K562 (cell line): ENCODE data around the gene GMDS. TPM values are rescaled to one million over a fixed set of nuclear protein-coding genes. Genes with fewer than 3 reads are reported as not detected.

ENCODE experiments used
- ATAC-seq: fragments of 200-7000 bp; cut with Tn5 transposase; 3 replicates; pipeline ENCODE4 v1.9.1; 2020; ENCODE audit warnings: moderate library complexity
- BruUV-seq: library from RNA; stranded (reverse); fragments of 400-500 nt; replicated peaks from 2 replicates; lab custom pipeline; 2021; lab: Mats Ljungman, UMichigan
- CTCF ChIA-PET: fragments of 300-600 bp; formaldehyde crosslinking; extraction: SDS; loops from one replicate; lab custom pipeline; 2021; ENCODE audit warnings: low intra/inter-chr PET ratio; lab: Yijun Ruan, JAX
- POLR2A ChIA-PET: fragments of 300-600, 350-650 bp; sonication (Branson Sonifier 250); formaldehyde crosslinking; extraction: SDS; loops from one replicate; lab custom pipeline; 2021; ENCODE audit warnings: antibody characterized with exemption, inconsistent platforms; lab: Yijun Ruan, JAX
- DNase-seq, 4 experiments: peaks; one replicate each; pipeline versions ENCODE4 v3.0.0 to v3.0.0-alpha.2; 2011 to 2018; ENCODE audit warnings: low spot score in 3 of 4, mixed read lengths in 3 of 4; ENCODE audit errors: extremely low read depth in 1 of 4
- FAIRE-seq: peaks from 2 replicates; lab custom pipeline; 2011; peaks lifted over from hg19 to GRCh38; lab: Jason Lieb, UNC
- H2AFZ ChIP-seq: 2 replicates; pipeline ENCODE4 v1.6.0; 2011; ENCODE audit warnings: low read depth, low read length, control low read depth, inconsistent platforms
- H3K27ac ChIP-seq: fragments of 200-600 bp; 3 replicates; pipeline ENCODE4 v1.8.0; 2011; ENCODE audit warnings: low read depth, mild to moderate bottlenecking, control low read depth, inconsistent platforms, low read length, moderate library complexity, mixed read lengths; ENCODE audit errors: extremely low read depth
- H3K27me3 ChIP-seq, 2 experiments: fragments of 300-600 bp in 1 of 2; 2 replicates in 1 of 2; 3 replicates in 1 of 2; pipeline versions ENCODE4 v1.6.0 to v1.8.0; 2011; ENCODE audit warnings: inconsistent platforms in 2 of 2, low read length in 2 of 2, mild to moderate bottlenecking in 1 of 2, mixed read lengths in 1 of 2, moderate library complexity in 1 of 2; ENCODE audit not compliant: control insufficient read depth in 2 of 2, insufficient read depth in 2 of 2
- H3K36me3 ChIP-seq: fragments of 300-600 bp; 3 replicates; pipeline ENCODE4 v1.8.0; 2011; ENCODE audit warnings: mild to moderate bottlenecking, low read length, inconsistent platforms; ENCODE audit not compliant: control insufficient read depth, insufficient read depth
- H3K4me1 ChIP-seq, 2 experiments: fragments of 200-600 bp in 1 of 2; replicated peaks in 1 of 2; 2 replicates in 1 of 2; 3 replicates in 1 of 2; pipeline versions ENCODE4 v1.5.1 to v1.8.0; 2011; ENCODE audit warnings: inconsistent platforms in 2 of 2, low read length in 2 of 2, mild to moderate bottlenecking in 1 of 2, mixed read lengths in 1 of 2, moderate library complexity in 1 of 2; ENCODE audit not compliant: control insufficient read depth in 2 of 2, insufficient read depth in 2 of 2
- H3K4me2 ChIP-seq: 2 replicates; pipeline ENCODE4 v1.6.1; 2011; ENCODE audit warnings: low read length, control low read depth, inconsistent platforms, mixed read lengths; ENCODE audit not compliant: insufficient read depth
- H3K4me3 ChIP-seq: fragments of 200-600 bp; sonication (generic), shearing (Covaris generic); 2 replicates; pipeline ENCODE4 v1.5.1; 2016; ENCODE audit warnings: control low read depth, inconsistent platforms
- H3K79me2 ChIP-seq: fragments of 200-600 bp; 3 replicates; pipeline ENCODE4 v1.8.0; 2011; ENCODE audit warnings: low read length, inconsistent platforms; ENCODE audit not compliant: control insufficient read depth, insufficient read depth
- H3K9ac ChIP-seq, 2 experiments: 2 replicates each; pipeline versions ENCODE4 v1.6.0 to v1.6.1; 2011; ENCODE audit warnings: low read depth in 2 of 2, low read length in 2 of 2, control low read depth in 1 of 2, inconsistent platforms in 1 of 2, mild to moderate bottlenecking in 1 of 2, mixed read lengths in 1 of 2; ENCODE audit not compliant: insufficient read depth in 1 of 2
- H3K9me1 ChIP-seq: one replicate; pipeline ENCODE4 v1.6.0; 2011; ENCODE audit warnings: inconsistent platforms, mild to moderate bottlenecking, low read length, moderate library complexity; ENCODE audit not compliant: control insufficient read depth, insufficient read depth
- H3K9me3 ChIP-seq: replicated peaks from 2 replicates; pipeline ENCODE4 v1.5.1; 2011; ENCODE audit warnings: low read depth, low read length, inconsistent platforms; ENCODE audit not compliant: control insufficient read depth, insufficient read depth
- H4K20me1 ChIP-seq: replicated peaks from 2 replicates; pipeline ENCODE4 v1.6.1; 2011; ENCODE audit warnings: low read length, inconsistent platforms, mixed read lengths; ENCODE audit not compliant: control insufficient read depth, insufficient read depth
- ASH1L ChIP-seq: fragments of 450-650 bp; IDR thresholded peaks from 2 replicates; pipeline ENCODE4 v1.6.1; 2018; ENCODE audit warnings: borderline replicate concordance, mild to moderate bottlenecking, low read depth; ENCODE audit not compliant: partially characterized antibody
- CCNT2 ChIP-seq: IDR thresholded peaks from 2 replicates; pipeline ENCODE4 v1.6.1; 2011; ENCODE audit warnings: borderline replicate concordance, low read depth, mild to moderate bottlenecking, moderate library complexity, mixed read lengths, low read length; ENCODE audit not compliant: insufficient read length; ENCODE audit errors: extremely low read depth
- EZH2 ChIP-seq: IDR thresholded peaks from 2 replicates; pipeline ENCODE4 v1.6.1; 2012; ENCODE audit warnings: low read depth, mild to moderate bottlenecking, inconsistent platforms, low read length, borderline replicate concordance
- KLF1 ChIP-seq: fragments of 450-650 bp; IDR thresholded peaks from 2 replicates; pipeline ENCODE4 v1.6.1; 2016; ENCODE audit warnings: missing genetic modification characterization, missing compliant biosample characterization
- MED1 ChIP-seq: sonication (generic); formaldehyde crosslinking; IDR thresholded peaks from 2 replicates; pipeline ENCODE4 v1.8.1; 2023; ENCODE audit warnings: missing genetic modification reagents, borderline replicate concordance
- NR4A1 ChIP-seq, 2 experiments: fragments of 250-450 bp in 1 of 2; fragments of 450-650 bp in 1 of 2; sonication (Bioruptor Pico) in 1 of 2; IDR thresholded peaks; 2 replicates each; pipeline versions ENCODE4 v1.4.0 to v1.6.1; 2016 to 2020; ENCODE audit warnings: mild to moderate bottlenecking in 2 of 2, missing compliant biosample characterization in 1 of 2, missing genetic modification characterization in 1 of 2, moderate library complexity in 1 of 2
- PCBP2 ChIP-seq: fragments of 200-400 bp; formaldehyde crosslinking; IDR thresholded peaks from 2 replicates; pipeline ENCODE4 v1.6.1; 2018; ENCODE audit warnings: low read length, low read depth, mild to moderate bottlenecking, moderate library complexity; ENCODE audit not compliant: poor library complexity, severe bottlenecking
- SMARCE1 ChIP-seq: fragments of 450-650 bp; IDR thresholded peaks from 2 replicates; pipeline ENCODE4 v1.7.1; 2016; ENCODE audit warnings: mild to moderate bottlenecking
- WGBS: fragments of 100-300 bp; shearing (Covaris generic); methylation state at CpG from one replicate; pipeline ENCODE4 v1.1.6; 2016; ENCODE audit warnings: low coverage, mixed read lengths; ENCODE audit not compliant: insufficient coverage; ENCODE audit errors: missing lambda C conversion rate; 5-methylcytosine and 5-hydroxymethylcytosine counted together
- in situ Hi-C: fragments of 300-500 bp; cut with MboI; formaldehyde crosslinking; loops from 4 replicates; pipeline ENCODE4 v1.15.0; 2018; ENCODE audit warnings: inconsistent platforms, mixed read lengths
- intact Hi-C: fragments of 100-400 bp; cut with micrococcal nuclease; formaldehyde crosslinking; loops from 2 replicates; pipeline ENCODE4 v1.14.2; 2022
- polyA plus RNA-seq, 8 experiments: library from polyadenylated mRNA; depleted of rRNA in 4 of 8; stranded (reverse) in 5 of 8; unstranded in 3 of 8; fragments of >200 nt; fragmentation: Nextera tagmentation in 2 of 8; fragmentation: Illumina TruSeq in 1 of 8; extraction: Ambion mirVana in 2 of 8; extraction: Trizol in 1 of 8; gene quantifications; 2 replicates each; pipeline versions ENCODE4 v1.2.1 to v1.2.3, GENCODE V29; 2011 to 2014; ENCODE audit warnings: inconsistent platforms in 1 of 8, missing spikeins in 1 of 8
- total RNA-seq, 7 experiments: library from RNA; depleted of rRNA in 6 of 7; stranded (reverse); fragments of >200 nt in 6 of 7; fragmentation: Illumina TruSeq in 2 of 7; extraction: Trizol in 2 of 7; gene quantifications; 2 replicates each; pipeline versions ENCODE4 v1.2.1 to v1.2.3, GENCODE V29; 2011 to 2021; ENCODE audit warnings: low replicate concordance in 1 of 7
- TF ChIP-seq, protein P1 (sequence below): sonication (generic); formaldehyde crosslinking; IDR thresholded peaks from 2 replicates; pipeline ENCODE4 v1.8.0; 2023; ENCODE audit warnings: mild to moderate bottlenecking, missing genetic modification reagents
- TF ChIP-seq, protein P2 (sequence below): sonication (generic); formaldehyde crosslinking; IDR thresholded peaks from 2 replicates; pipeline ENCODE4 v1.9.0; 2022; ENCODE audit warnings: mild to moderate bottlenecking, missing genetic modification reagents
- TF ChIP-seq, protein P3 (sequence below): fragments of 200-800 bp; sonication (Bioruptor generic); IDR thresholded peaks from 2 replicates; pipeline ENCODE4 v1.6.1; 2017; ENCODE audit warnings: missing genetic modification characterization, missing compliant biosample characterization
- TF ChIP-seq, protein P4 (sequence below): fragments of 250-450 bp; sonication (Bioruptor Pico); IDR thresholded peaks from 2 replicates; pipeline ENCODE4 v1.8.0; 2021; ENCODE audit warnings: moderate library complexity, mild to moderate bottlenecking, inconsistent platforms

Gene GMDS
- total and polyA plus RNA-seq, 9 of the 15 experiments (the other 6 are each of a cell fraction or from before 2014, with no cell fraction given): 0.48 to 31.8 (median 13.4) TPM

DNA sequence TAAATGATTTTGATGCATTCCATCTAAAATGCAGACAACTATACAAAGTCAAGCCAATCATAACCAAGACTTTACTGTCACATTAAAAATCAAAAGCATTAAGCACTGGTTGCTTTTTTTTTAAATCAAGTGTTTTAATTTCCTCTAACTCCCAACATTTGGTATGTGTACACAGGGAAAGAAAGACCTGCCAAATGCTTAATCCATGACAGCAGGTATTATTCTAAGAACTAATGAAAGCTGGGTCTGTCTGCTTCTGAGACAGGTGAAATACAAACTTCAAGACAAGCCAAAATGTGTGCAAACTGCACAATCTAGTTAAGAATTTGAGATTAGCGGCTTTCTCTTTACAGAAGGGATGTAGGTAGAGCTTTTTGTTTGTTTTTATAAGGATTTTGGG lies 126.1 kb downstream of the GMDS start:
- intact Hi-C loops: no loop called here
- no peak overlapping the region for H3K4me3 ChIP-seq
- POLR2A ChIA-PET: no interaction called here
- no peaks in the 10 kb centered on the region for H3K36me3 ChIP-seq
- no peaks in the 10 kb centered on the region; a peak in 1 of 5 replicates for H3K4me1 ChIP-seq
- peaks cover 3 to 12% of the 10 kb centered on the region in 2 experiments; a peak in 3 of 5 replicates for H3K27me3 ChIP-seq
- no peak overlapping the region for H2AFZ ChIP-seq
- FAIRE-seq (no peak), ATAC-seq (no peak), DNase-seq (no peak)
- 9% methylated on average over 1 of the region's 1 CpG for WGBS
- H3K9me1 ChIP-seq: no peaks in the 10 kb centered on the region
- no peak overlapping the region for H3K4me2 ChIP-seq
- in situ Hi-C loops: no loop called here
- TF ChIP-seq MED1 (CRISPR knock-in tag) (no peak), KLF1 (no peak), SMARCE1 (no peak), PCBP2 (no peak), ASH1L (no peak), CCNT2 (no peak), NR4A1 (CRISPR knock-in tag; IDR thresholded peaks at IDR 0.05) (no peak), NR4A1 (tag; IDR thresholded peaks at IDR 0.05) (no peak), EZH2 (no peak)
- TF ChIP-seq, protein P1, sequence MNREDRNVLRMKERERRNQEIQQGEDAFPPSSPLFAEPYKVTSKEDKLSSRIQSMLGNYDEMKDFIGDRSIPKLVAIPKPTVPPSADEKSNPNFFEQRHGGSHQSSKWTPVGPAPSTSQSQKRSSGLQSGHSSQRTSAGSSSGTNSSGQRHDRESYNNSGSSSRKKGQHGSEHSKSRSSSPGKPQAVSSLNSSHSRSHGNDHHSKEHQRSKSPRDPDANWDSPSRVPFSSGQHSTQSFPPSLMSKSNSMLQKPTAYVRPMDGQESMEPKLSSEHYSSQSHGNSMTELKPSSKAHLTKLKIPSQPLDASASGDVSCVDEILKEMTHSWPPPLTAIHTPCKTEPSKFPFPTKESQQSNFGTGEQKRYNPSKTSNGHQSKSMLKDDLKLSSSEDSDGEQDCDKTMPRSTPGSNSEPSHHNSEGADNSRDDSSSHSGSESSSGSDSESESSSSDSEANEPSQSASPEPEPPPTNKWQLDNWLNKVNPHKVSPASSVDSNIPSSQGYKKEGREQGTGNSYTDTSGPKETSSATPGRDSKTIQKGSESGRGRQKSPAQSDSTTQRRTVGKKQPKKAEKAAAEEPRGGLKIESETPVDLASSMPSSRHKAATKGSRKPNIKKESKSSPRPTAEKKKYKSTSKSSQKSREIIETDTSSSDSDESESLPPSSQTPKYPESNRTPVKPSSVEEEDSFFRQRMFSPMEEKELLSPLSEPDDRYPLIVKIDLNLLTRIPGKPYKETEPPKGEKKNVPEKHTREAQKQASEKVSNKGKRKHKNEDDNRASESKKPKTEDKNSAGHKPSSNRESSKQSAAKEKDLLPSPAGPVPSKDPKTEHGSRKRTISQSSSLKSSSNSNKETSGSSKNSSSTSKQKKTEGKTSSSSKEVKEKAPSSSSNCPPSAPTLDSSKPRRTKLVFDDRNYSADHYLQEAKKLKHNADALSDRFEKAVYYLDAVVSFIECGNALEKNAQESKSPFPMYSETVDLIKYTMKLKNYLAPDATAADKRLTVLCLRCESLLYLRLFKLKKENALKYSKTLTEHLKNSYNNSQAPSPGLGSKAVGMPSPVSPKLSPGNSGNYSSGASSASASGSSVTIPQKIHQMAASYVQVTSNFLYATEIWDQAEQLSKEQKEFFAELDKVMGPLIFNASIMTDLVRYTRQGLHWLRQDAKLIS (CRISPR knock-in tag): no peak
- TF ChIP-seq, protein P2, sequence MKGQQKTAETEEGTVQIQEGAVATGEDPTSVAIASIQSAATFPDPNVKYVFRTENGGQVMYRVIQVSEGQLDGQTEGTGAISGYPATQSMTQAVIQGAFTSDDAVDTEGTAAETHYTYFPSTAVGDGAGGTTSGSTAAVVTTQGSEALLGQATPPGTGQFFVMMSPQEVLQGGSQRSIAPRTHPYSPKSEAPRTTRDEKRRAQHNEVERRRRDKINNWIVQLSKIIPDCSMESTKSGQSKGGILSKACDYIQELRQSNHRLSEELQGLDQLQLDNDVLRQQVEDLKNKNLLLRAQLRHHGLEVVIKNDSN (CRISPR knock-in tag): no peak
- TF ChIP-seq, protein P3, sequence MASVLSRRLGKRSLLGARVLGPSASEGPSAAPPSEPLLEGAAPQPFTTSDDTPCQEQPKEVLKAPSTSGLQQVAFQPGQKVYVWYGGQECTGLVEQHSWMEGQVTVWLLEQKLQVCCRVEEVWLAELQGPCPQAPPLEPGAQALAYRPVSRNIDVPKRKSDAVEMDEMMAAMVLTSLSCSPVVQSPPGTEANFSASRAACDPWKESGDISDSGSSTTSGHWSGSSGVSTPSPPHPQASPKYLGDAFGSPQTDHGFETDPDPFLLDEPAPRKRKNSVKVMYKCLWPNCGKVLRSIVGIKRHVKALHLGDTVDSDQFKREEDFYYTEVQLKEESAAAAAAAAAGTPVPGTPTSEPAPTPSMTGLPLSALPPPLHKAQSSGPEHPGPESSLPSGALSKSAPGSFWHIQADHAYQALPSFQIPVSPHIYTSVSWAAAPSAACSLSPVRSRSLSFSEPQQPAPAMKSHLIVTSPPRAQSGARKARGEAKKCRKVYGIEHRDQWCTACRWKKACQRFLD: no peak
- TF ChIP-seq, protein P4, sequence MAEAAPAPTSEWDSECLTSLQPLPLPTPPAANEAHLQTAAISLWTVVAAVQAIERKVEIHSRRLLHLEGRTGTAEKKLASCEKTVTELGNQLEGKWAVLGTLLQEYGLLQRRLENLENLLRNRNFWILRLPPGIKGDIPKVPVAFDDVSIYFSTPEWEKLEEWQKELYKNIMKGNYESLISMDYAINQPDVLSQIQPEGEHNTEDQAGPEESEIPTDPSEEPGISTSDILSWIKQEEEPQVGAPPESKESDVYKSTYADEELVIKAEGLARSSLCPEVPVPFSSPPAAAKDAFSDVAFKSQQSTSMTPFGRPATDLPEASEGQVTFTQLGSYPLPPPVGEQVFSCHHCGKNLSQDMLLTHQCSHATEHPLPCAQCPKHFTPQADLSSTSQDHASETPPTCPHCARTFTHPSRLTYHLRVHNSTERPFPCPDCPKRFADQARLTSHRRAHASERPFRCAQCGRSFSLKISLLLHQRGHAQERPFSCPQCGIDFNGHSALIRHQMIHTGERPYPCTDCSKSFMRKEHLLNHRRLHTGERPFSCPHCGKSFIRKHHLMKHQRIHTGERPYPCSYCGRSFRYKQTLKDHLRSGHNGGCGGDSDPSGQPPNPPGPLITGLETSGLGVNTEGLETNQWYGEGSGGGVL (CRISPR knock-in tag): no peak
- TF ChIP-seq, all 486 proteins: peak for 0
- no peaks in the 10 kb centered on the region for H3K79me2 ChIP-seq
- CTCF ChIA-PET: no interaction called here
- H3K9ac ChIP-seq: no peak overlapping the region
- no peak overlapping the region for H3K27ac ChIP-seq
- H4K20me1 ChIP-seq: no peaks in the 10 kb centered on the region; the same call in 1 of the 2 replicates
- BruUV-seq: no TSS peak
- no peaks in the 10 kb centered on the region for H3K9me3 ChIP-seq
